HG03196 (cell line): Measurements from ENCODE around the gene TRIM28.
"Not testable (repeated sequence)": the region's sequence is repeated elsewhere in the genome, so short reads cannot be mapped to it uniquely, and the experiment has no call there.

Experiments used
- ATAC-seq: cut with Tn5 transposase; IDR thresholded peaks from one replicate; pipeline ENCODE4 v1.9.1; 2021; ENCODE audit not compliant: unreplicated experiment

The TRIM28 gene

GRCh38 chr19:58518256-58519086, 25.4 kb upstream of the TRIM28 start:
- no peak for ATAC-seq

DNA sequence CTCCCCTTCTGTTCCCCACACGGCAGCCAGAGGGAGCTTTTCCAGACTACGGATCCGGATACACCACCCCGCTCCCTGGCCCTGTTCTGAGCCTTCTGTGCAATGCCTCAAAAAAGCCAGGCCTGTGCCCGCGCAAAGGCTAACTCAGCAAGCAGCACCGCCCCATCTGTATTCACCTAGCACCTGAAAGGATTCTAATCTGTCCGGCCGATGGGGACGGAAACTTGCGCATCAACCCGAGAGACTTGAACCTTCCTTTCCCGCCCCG, 24.8 kb upstream of the TRIM28 start:
- peak; percentile 6 for ATAC-seq

DNA sequence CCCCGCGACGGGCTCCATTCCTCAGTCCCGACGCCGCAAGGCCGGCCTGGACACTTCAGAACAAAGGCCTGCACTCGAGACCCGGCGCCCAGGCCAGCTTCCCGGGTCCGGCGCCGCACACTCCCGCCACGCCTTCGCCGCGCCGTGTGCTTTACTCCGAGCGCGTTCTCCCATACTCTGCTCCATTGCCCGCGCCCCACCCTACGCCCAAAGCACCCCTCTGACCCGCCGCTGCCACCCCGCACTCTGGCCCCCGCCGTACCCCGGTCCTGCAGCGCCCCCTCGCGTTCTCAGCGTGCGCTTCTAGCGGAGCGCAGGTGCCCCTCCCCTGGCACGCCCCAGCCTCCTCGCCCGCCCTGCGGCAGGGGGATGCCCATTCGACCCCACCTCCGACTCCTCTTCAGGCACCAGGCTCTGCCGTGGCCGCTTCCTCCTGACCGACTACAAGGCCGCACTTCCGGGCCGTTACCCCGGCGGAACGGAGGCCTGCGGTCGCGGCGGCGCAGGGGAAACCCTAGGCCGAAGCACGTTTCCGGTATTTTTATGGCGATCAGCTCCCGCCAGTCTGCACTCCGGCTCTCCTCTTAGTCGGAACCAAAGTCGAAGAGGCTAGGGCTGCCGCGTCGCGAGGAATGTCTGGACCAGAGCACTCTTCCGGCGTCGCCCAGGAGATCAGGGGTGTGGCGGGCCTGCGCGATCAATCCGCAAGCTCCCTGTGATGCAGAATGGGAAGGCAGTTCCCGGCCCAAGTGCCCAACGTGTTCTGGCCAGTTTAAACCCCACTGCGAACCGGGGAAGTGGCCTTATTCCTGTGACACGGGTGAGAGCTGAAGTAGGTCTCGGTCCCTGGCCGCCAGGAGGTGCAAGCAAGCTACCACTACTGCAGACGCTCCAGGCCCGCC, 24.3 kb upstream of the TRIM28 start, which contains the start of gene ZBTB45:
Gene ZBTB45 (minus strand): TSS at position 456 of the 902 bp plus-strand sequence. CDS start 2,137 bp downstream, outside the sequence.
- ATAC-seq, result peak; percentile 76

DNA sequence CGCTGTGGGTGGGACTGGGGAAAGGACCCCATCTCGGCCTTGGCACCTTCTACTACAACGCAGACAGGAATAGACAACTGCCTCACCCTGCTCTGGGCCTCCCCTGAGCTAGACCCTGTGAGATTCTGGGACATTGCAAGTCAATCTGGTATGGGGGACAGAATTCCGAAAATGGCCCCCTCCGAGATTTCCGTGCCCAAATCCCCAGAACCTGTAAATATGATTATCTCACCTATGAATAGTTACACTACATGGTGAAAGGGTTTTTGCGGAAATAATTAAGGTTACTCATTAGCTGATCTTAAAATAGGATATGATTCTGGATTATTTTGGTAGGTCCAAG, 23.6 kb upstream of the TRIM28 start:
- no peak for ATAC-seq

DNA sequence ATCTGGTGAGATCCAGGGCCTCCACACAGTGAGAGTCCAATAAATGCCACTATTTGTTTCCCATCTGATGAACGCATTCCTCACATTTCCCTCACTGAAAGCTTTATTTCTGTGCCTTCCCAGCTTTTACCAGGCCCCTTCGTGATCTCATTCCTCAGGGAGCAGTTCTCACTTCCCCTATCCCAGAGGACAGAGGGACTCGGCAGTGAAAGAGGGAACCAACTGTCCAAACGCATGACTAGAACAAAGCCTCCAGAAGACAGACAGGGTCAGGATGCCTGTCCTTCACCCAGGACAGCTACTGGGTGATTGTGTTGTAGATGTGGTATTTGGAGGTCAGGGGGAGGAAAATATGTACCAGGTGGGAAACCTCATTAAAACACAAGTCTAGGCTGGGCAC, 22.2 kb upstream of the TRIM28 start:
- no peak for ATAC-seq

DNA sequence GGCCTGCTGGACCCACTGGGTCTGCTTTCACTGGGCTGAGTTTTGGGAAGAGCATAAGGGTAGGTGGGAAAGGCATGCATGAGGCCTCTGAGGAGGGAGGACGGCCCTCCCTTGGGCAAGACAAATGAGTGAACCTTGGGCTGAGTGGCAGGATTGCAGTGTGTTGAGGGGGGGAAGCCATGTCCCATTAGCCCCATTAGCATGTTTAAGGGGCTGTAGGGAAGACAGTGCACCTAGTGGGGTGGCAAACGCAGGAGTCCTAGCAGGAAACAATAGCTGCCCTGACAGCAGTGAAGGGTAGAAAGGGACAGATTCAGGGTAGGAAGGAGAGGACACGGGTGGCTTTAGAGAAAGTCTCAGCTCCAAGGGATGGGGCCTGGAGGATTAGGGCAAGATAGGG, 21.2 kb upstream of the TRIM28 start:
- no peak for ATAC-seq

GRCh38 chr19:58529405-58529804, 14.5 kb upstream of the TRIM28 start:
- ATAC-seq, result no peak

- no peak for ATAC-seq
Observed at GRCh38 chr19:58531034-58531840, 12.6 kb upstream of the TRIM28 start.

DNA sequence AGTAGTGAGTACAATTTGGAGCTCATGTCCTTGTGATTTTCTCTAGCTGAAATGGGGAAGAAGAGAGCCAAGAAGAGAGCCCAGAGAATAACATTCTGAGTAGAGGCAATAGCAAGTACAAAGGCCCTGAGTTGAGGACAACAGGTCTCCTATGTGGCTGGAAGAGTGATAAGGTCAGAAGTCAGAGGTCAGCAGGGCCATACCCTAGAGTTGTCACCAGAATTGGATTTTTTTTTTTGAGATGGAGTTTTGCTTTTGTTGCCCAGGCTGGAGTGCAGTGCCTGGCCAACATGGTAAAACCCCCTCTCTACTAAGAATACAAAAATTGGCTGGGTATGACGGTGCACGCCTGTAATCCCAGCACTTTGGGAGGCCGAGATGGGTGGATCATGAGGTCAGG, 8.0 kb upstream of the TRIM28 start:
- ATAC-seq, result no peak

DNA sequence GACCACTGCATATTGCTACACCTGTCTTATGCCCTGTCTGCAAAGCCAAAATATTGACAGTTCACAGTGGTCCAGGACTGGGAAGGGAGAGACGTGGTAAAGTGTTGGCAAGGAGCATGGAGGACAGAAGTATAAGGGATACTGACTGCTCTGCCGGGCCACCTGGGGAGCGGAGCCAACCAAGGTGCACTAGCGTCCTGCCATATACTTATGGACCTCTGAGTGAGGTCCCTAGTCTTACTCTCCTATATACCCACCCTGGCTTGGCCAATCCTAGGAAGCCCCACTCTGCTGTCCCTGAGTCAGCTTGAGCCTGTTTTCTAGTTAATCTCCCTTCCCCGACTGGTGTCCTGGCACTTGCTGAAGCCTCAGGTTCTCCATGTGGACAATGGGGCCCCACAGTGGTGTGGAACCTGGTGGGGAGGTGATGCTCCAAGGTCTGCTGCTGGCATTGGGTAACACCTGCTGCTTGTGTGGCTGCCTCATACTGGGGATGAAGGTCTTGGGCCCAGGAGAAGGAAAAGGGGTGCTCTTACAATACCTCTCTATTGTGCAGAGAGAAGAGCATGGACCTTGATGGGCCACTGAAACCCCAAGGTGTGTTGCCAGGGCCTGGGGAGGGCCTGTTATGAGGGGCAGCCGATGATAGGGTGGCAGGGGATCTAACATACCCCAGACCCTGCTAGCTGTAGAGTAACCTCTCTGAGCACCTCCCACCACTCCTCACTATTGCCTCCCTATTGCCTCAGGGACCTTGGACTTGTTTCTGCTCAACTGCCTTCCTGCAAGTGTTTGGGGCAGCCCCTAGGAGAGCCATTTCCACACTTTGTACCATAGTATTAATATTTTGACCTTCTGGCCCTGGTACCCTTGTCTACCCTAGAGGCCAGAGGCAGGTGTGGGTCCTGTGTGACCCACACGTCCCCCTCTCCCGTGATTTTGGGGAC, 6.7 kb upstream of the TRIM28 start:
- ATAC-seq, result no peak

GRCh38 chr19:58538257-58539168, 5.4 kb upstream of the TRIM28 start:
- no peak for ATAC-seq

DNA sequence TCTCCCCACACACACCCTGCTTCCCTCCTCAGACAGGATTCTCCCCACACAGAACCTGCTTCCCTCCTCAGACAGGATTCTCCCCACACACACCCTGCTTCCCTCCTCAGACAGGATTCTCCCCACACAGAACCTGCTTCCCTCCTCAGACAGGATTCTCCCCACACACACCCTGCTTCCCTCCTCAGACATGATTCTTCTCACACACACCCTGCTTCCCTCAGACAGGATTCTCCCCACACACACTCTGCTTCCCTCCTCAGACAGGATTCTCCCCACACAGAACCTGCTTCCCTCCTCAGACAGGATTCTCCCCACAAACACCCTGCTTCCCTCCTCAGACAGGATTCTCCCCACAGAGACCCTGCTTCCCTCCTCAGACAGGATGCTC, 4.7 kb upstream of the TRIM28 start:
- not testable (repeated sequence) for ATAC-seq

- not testable (repeated sequence) for ATAC-seq
Observed at GRCh38 chr19:58542641-58543372, 1.1 kb upstream of the TRIM28 start.

GRCh38 chr19:58544591-58545285, 874 bp downstream of the TRIM28 start:
- peak; percentile 39 for ATAC-seq

DNA sequence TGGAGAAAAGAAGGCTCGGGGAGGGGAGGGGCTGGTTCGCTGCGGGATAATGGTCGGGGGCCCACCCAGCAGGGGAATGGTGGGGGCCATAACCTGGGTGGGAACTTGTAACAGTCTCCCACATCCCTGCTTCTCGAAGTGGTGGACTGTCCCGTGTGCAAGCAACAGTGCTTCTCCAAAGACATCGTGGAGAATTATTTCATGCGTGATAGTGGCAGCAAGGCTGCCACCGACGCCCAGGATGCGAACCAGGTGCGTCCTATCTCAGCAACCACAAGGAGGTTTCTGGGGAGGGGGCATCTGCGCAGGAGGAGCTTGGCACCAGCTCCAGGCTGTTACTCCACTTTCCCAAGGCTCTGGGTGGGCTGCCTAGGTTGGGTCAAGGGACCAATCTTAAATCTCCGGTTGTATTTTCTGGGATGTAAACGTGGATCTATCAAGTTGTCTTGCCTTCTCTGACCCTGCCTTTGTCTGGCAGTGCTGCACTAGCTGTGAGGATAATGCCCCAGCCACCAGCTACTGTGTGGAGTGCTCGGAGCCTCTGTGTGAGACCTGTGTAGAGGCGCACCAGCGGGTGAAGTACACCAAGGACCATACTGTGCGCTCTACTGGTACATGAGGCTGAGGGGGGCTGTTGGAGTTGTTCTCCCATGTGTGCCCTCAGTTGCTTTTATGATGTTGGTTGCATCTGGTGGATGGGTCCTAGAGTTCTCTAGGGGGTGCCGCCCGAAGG, 1.6 kb downstream of the TRIM28 start:
- ATAC-seq, result no peak

- no peak for ATAC-seq
Observed at GRCh38 chr19:58546019-58546530, 2.2 kb downstream of the TRIM28 start.
